CD4-positive, alpha-beta T cell (primary cell): ENCODE measurements around the gene DDI2. TPM values are rescaled to one million over a fixed set of nuclear protein-coding genes. Genes with fewer than 3 reads are reported as not detected.
A peak's percentile ranks its signal among the peaks of the same experiment; 100 is the strongest.

ENCODE experiments used
- ATAC-seq: fragments of 200-7000 bp; cut with Tn5 transposase; one replicate; pipeline ENCODE4 v1.10.0; 2022; ENCODE audit warnings: mild to moderate bottlenecking; ENCODE audit not compliant: poor library complexity
- CTCF ChIA-PET: fragments of 350-600 bp; sonication (Branson Sonifier 250); formaldehyde crosslinking; loops from one replicate; lab custom pipeline; 2021; ENCODE audit warnings: antibody characterized with exemption, inconsistent platforms; lab: Charles Lee
- POLR2A ChIA-PET: fragments of 350-600 bp; sonication (Branson Sonifier 250); formaldehyde crosslinking; loops from one replicate; lab custom pipeline; 2021; ENCODE audit warnings: antibody characterized with exemption, inconsistent platforms; lab: Charles Lee
- DNase-seq, 14 experiments: peaks; one replicate each; pipeline ENCODE4 v3.0.0-alpha.2; 2013 to 2020; ENCODE audit warnings: mixed read lengths in 2 of 14
- H3K27ac ChIP-seq, 2 donors: one replicate each; pipeline versions ENCODE4 v1.5.1 to v1.7.0; 2013; ENCODE audit warnings: low read length in 2 of 2, low read depth in 1 of 2, mild to moderate bottlenecking in 1 of 2
- H3K27me3 ChIP-seq, 2 experiments: 1 replicate in 1 of 2; 2 replicates in 1 of 2; pipeline versions ENCODE4 v1.6.1 to v1.7.0; 2013; ENCODE audit warnings: low read length in 2 of 2, control low read depth in 1 of 2, mild to moderate bottlenecking in 1 of 2, moderate library complexity in 1 of 2; ENCODE audit not compliant: insufficient read depth in 2 of 2, control insufficient read depth in 1 of 2
- H3K36me3 ChIP-seq: one replicate; pipeline ENCODE4 v1.6.1; 2013; ENCODE audit warnings: low read length, control low read depth; ENCODE audit not compliant: insufficient read depth
- H3K4me1 ChIP-seq: one replicate; pipeline ENCODE4 v1.6.1; 2013; ENCODE audit warnings: low read length, control low read depth; ENCODE audit not compliant: insufficient read depth
- H3K4me3 ChIP-seq: one replicate; pipeline ENCODE4 v1.5.1; 2013; ENCODE audit warnings: mild to moderate bottlenecking, low read length, moderate library complexity
- H3K9me3 ChIP-seq, 2 experiments: 1 replicate in 1 of 2; 2 replicates in 1 of 2; pipeline versions ENCODE4 v1.6.1 to v1.7.0; 2013; ENCODE audit warnings: low read length in 2 of 2, mild to moderate bottlenecking in 2 of 2, control low read depth in 1 of 2, moderate library complexity in 1 of 2; ENCODE audit not compliant: control insufficient read depth in 1 of 2, insufficient read depth in 1 of 2
- H3K27ac Mint-ChIP-seq: one replicate; pipeline ENCODE4 v1.8.0; 2020; ENCODE audit warnings: mixed read lengths
- H3K27me3 Mint-ChIP-seq: one replicate; pipeline ENCODE4 v1.8.0; 2021; ENCODE audit warnings: mixed read lengths
- H3K36me3 Mint-ChIP-seq: one replicate; pipeline ENCODE4 v1.8.0; 2021; ENCODE audit warnings: low read depth, mixed read lengths
- H3K4me1 Mint-ChIP-seq: one replicate; pipeline ENCODE4 v1.8.0; 2021; ENCODE audit warnings: low read depth, mixed read lengths
- H3K4me3 Mint-ChIP-seq: one replicate; pipeline ENCODE4 v1.8.0; 2020; ENCODE audit warnings: mild to moderate bottlenecking, mixed read lengths
- H3K9me3 Mint-ChIP-seq: one replicate; pipeline ENCODE4 v1.8.0; 2020; ENCODE audit warnings: mixed read lengths
- CTCF ChIP-seq: fragments of 200-600 bp; IDR thresholded peaks from one replicate; pipeline ENCODE4 v1.8.0; 2022; ENCODE audit warnings: antibody characterized with exemption, mild to moderate bottlenecking
- intact Hi-C, 2 experiments: fragments of 100-400 bp; cut with DNase I in 1 of 2; cut with micrococcal nuclease in 1 of 2; formaldehyde crosslinking; loops; one replicate each; pipeline versions ENCODE4 v1.15.1 to v1.9.0; 2023 to 2025; cut with DNase I, micrococcal nuclease
- total RNA-seq, 174 experiments: library from RNA in 2 of 174; stranded (reverse) in 2 of 174; gene quantifications; one replicate each; pipeline ENCODE4 v1.2.3 and lab custom pipeline; 2021 to 2026

The DDI2 gene
- total RNA-seq, 2 experiments from 2014 or later, result 24.2 to 29.9 TPM

GRCh38 chr1:15616373-15617172 is 685 bp upstream of the DDI2 start:
- ChIA-PET CTCF (interaction anchor here (1.3 kb wide), 1 partner anchor 13 kb away, joined by 5 read pairs; no protein-coding TSS in a partner anchor), POLR2A (interaction anchor here (0.6 to 3.3 kb wide), 5 partner anchors 13 to 217 kb away, joined by 3 to 33 read pairs (median 3); no protein-coding TSS in a partner anchor)
- Histone ChIP-seq H3K27ac (peak overlapping the region; percentile 62 to 80), H3K4me1 (peaks cover 39% of the 10 kb centered on the region), H3K36me3 (peaks cover 2% of the 10 kb centered on the region), H3K4me3 (peak overlapping the region; percentile 91), H3K27me3 (no peaks in the 10 kb centered on the region), H3K9me3 (no peaks in the 10 kb centered on the region)
- Mint-ChIP-seq H3K27ac (peak overlapping the region; percentile 89), H3K36me3 (peaks cover 7% of the 10 kb centered on the region), H3K4me1 (peaks cover 43% of the 10 kb centered on the region), H3K4me3 (peak overlapping the region; percentile 97), H3K9me3 (no peaks in the 10 kb centered on the region), H3K27me3 (no peaks in the 10 kb centered on the region)
- ATAC-seq (peak; percentile 6), DNase-seq (peak in 1 of 14 experiments; percentile 15)
- TF ChIP-seq CTCF, result no peak
- intact Hi-C loops, result loop anchor here (1.0 to 10.0 kb wide), 8 partner anchors 13 to 598 kb away; partner anchors contain the start of genes DNAJC16 (in 2 of the 2), ARHGEF19 (in 1 of the 2), PLEKHM2 (in 1 of the 2) and ZBTB17 (in 1 of the 2)

- peak overlapping the region; percentile 97 for H3K4me3 Mint-ChIP-seq
- ChIA-PET CTCF (interaction anchor here (0.5 to 1.4 kb wide), 3 partner anchors 15 to 34 kb away, joined by 3 to 5 read pairs (median 3); no protein-coding TSS in a partner anchor), POLR2A (interaction anchor here (0.7 to 3.3 kb wide), 6 partner anchors 14 to 91 kb away, joined by 3 to 33 read pairs (median 4); no protein-coding TSS in a partner anchor)
- Histone ChIP-seq H3K27me3 (no peaks in the 10 kb centered on the region), H3K27ac (peak overlapping the region; percentile 77 to 91), H3K4me3 (peak overlapping the region; percentile 91), H3K9me3 (no peaks in the 10 kb centered on the region), H3K36me3 (peaks cover 6% of the 10 kb centered on the region), H3K4me1 (peaks cover 52% of the 10 kb centered on the region)
- no peak for ATAC-seq
- peak in 3 of 14 experiments; percentile 23 to 37 (median 25) for DNase-seq
- peaks cover 59% of the 10 kb centered on the region for H3K4me1 Mint-ChIP-seq
- no peak for TF ChIP-seq CTCF
- H3K27ac Mint-ChIP-seq, result peak overlapping the region; percentile 89
- intact Hi-C loops, result loop anchor here (5.0 to 10.0 kb wide), 4 partner anchors 64 to 597 kb away; partner anchors contain the start of genes ARHGEF19 (in 1 of the 2), DNAJC16 (in 1 of the 2), PLEKHM2 (in 1 of the 2) and ZBTB17 (in 1 of the 2)
- H3K27me3 Mint-ChIP-seq, result no peaks in the 10 kb centered on the region
- no peaks in the 10 kb centered on the region for H3K9me3 Mint-ChIP-seq
- H3K36me3 Mint-ChIP-seq, result peaks cover 7% of the 10 kb centered on the region
These were observed 908 bp downstream of the DDI2 start for GRCh38 chr1:15618077-15618654.
